Endothelial cell (in vitro differentiated cells): ENCODE data around the gene TMPRSS6. TPM values are rescaled to one million over a fixed set of nuclear protein-coding genes. Genes with fewer than 3 reads are reported as not detected.

Source experiments
- DNase-seq: peaks from one replicate; pipeline ENCODE4 v3.0.0; 2021; ENCODE audit warnings: low spot score
- H3K27ac Mint-ChIP-seq: one replicate; pipeline ENCODE4 v1.8.0; 2021; ENCODE audit warnings: mixed read lengths, inconsistent platforms; ENCODE audit not compliant: unreplicated experiment
- H3K27me3 Mint-ChIP-seq: one replicate; pipeline ENCODE4 v1.8.0; 2021; ENCODE audit warnings: mild to moderate bottlenecking, moderate library complexity, mixed read lengths, inconsistent platforms; ENCODE audit not compliant: unreplicated experiment
- H3K36me3 Mint-ChIP-seq: one replicate; pipeline ENCODE4 v1.8.0; 2021; ENCODE audit warnings: mild to moderate bottlenecking, low read depth, mixed read lengths, inconsistent platforms; ENCODE audit not compliant: unreplicated experiment
- H3K4me1 Mint-ChIP-seq: one replicate; pipeline ENCODE4 v1.8.0; 2021; ENCODE audit warnings: mild to moderate bottlenecking, mixed read lengths, inconsistent platforms; ENCODE audit not compliant: unreplicated experiment
- H3K4me3 Mint-ChIP-seq: one replicate; pipeline ENCODE4 v1.8.0; 2021; ENCODE audit warnings: mild to moderate bottlenecking, mixed read lengths, inconsistent platforms; ENCODE audit not compliant: unreplicated experiment
- H3K9me3 Mint-ChIP-seq: one replicate; pipeline ENCODE4 v1.8.0; 2021; ENCODE audit warnings: mixed read lengths, inconsistent platforms; ENCODE audit not compliant: unreplicated experiment
- CTCF ChIP-seq: fragments of 200-600 bp; sonication (generic); IDR thresholded peaks from one replicate; pipeline ENCODE4 v1.5.0; 2021; ENCODE audit warnings: antibody characterized with exemption; ENCODE audit not compliant: unreplicated experiment
- total RNA-seq: library from RNA; stranded (reverse); fragmentation: NEBNext Ultra II Directional; extraction: Animal tissue kit (Norgen Biotek cat#: 25700); gene quantifications from one replicate; pipeline ENCODE4 v1.2.1, GENCODE V29; 2021; ENCODE audit not compliant: unreplicated experiment

TMPRSS6 gene
- total RNA-seq, 1 donor from 2014 or later: not detected

GRCh38 chr22:37039466-37039865 lies 70.0 kb downstream of the TMPRSS6 start:
- Mint-ChIP-seq H3K4me3 (no peak overlapping the region), H3K27me3 (peaks cover 3% of the 10 kb centered on the region), H3K27ac (no peak overlapping the region), H3K4me1 (peaks cover 34% of the 10 kb centered on the region), H3K36me3 (no peaks in the 10 kb centered on the region), H3K9me3 (no peaks in the 10 kb centered on the region)
- TF ChIP-seq CTCF: no peak
- no peak for DNase-seq

GRCh38 chr22:37037669-37038068 lies 71.8 kb downstream of the TMPRSS6 start:
- H3K36me3 Mint-ChIP-seq: no peaks in the 10 kb centered on the region
- H3K27me3 Mint-ChIP-seq: no peaks in the 10 kb centered on the region
- H3K27ac Mint-ChIP-seq: no peak overlapping the region
- no peak overlapping the region for H3K4me3 Mint-ChIP-seq
- TF ChIP-seq CTCF: no peak
- no peak for DNase-seq
- peaks cover 22% of the 10 kb centered on the region for H3K4me1 Mint-ChIP-seq
- no peaks in the 10 kb centered on the region for H3K9me3 Mint-ChIP-seq

GRCh38 chr22:37036655-37037377 lies 72.7 kb downstream of the TMPRSS6 start:
- no peak for DNase-seq
- peaks cover 21% of the 10 kb centered on the region for H3K4me1 Mint-ChIP-seq
- no peaks in the 10 kb centered on the region for H3K27me3 Mint-ChIP-seq
- TF ChIP-seq CTCF: no peak
- no peaks in the 10 kb centered on the region for H3K9me3 Mint-ChIP-seq
- no peak overlapping the region for H3K4me3 Mint-ChIP-seq
- H3K27ac Mint-ChIP-seq: no peak overlapping the region
- H3K36me3 Mint-ChIP-seq: no peaks in the 10 kb centered on the region

- Mint-ChIP-seq H3K4me1 (peaks cover 5% of the 10 kb centered on the region), H3K9me3 (no peaks in the 10 kb centered on the region), H3K4me3 (no peak overlapping the region), H3K36me3 (no peaks in the 10 kb centered on the region), H3K27me3 (no peaks in the 10 kb centered on the region), H3K27ac (no peak overlapping the region)
- TF ChIP-seq CTCF: no peak
- DNase-seq: no peak
Measured at GRCh38 chr22:37033605-37034430, 75.7 kb downstream of the TMPRSS6 start.
